GM23338 (cell line): ENCODE data around the gene BPTF.

Experiments
- CREB1 ChIP-seq: fragments of 250-450 bp; sonication (Bioruptor Pico); IDR thresholded peaks from 2 replicates; pipeline ENCODE4 v1.5.0; 2020; ENCODE audit warnings: low read depth, mild to moderate bottlenecking, moderate library complexity
- EZH2 ChIP-seq: fragments of 200-600 bp; sonication (generic); IDR thresholded peaks from one replicate; pipeline ENCODE4 v1.8.0; 2017; ENCODE audit warnings: antibody characterized with exemption, mild to moderate bottlenecking, low read depth; ENCODE audit not compliant: unreplicated experiment
- EZH2phosphoT487 ChIP-seq: fragments of 200-600 bp; sonication (generic); IDR thresholded peaks from one replicate; pipeline ENCODE4 v1.8.1; 2018; ENCODE audit warnings: antibody characterized with exemption; ENCODE audit not compliant: unreplicated experiment
- JUNB ChIP-seq: IDR thresholded peaks from one replicate; pipeline ENCODE4 v1.6.1; 2016; ENCODE audit warnings: antibody characterized with exemption; ENCODE audit not compliant: unreplicated experiment
- POLR2AphosphoS5 ChIP-seq: IDR thresholded peaks from 2 replicates; pipeline ENCODE4 v1.6.1; 2016; ENCODE audit warnings: antibody characterized with exemption, low read depth
- TF ChIP-seq, protein P1 (sequence below), 2 experiments: fragments of 200-600 bp in 1 of 2; sonication (generic) in 1 of 2; conservative IDR thresholded peaks; 2 replicates each; pipeline versions ENCODE4 v1.5.1 to v1.6.1; 2016 to 2017; ENCODE audit warnings: antibody characterized with exemption in 2 of 2, low read depth in 2 of 2, mild to moderate bottlenecking in 2 of 2, moderate library complexity in 1 of 2
- TF ChIP-seq, protein P2 (sequence below): IDR thresholded peaks from one replicate; pipeline ENCODE4 v1.6.1; 2018; ENCODE audit warnings: antibody characterized with exemption; ENCODE audit not compliant: unreplicated experiment

DNA sequence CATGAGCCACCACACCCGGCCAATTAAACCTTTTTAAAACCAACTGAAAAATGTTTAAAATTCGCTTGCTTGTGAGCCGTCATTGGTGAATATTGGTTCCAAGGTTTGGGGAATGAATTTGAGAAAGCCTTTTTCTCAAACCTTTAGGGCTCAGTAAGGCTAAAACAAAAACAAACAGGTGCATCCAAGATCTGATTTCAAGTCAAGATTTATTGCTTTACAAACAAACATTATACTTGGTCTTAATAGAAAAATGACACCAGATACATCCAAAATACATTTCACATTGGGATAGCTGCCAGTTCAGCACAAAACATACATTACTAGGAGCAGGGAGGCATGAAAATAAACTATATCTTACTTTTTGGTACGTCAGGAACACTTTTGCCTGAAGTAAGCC is 165.6 kb downstream of the BPTF start:
- TF ChIP-seq, protein P1, sequence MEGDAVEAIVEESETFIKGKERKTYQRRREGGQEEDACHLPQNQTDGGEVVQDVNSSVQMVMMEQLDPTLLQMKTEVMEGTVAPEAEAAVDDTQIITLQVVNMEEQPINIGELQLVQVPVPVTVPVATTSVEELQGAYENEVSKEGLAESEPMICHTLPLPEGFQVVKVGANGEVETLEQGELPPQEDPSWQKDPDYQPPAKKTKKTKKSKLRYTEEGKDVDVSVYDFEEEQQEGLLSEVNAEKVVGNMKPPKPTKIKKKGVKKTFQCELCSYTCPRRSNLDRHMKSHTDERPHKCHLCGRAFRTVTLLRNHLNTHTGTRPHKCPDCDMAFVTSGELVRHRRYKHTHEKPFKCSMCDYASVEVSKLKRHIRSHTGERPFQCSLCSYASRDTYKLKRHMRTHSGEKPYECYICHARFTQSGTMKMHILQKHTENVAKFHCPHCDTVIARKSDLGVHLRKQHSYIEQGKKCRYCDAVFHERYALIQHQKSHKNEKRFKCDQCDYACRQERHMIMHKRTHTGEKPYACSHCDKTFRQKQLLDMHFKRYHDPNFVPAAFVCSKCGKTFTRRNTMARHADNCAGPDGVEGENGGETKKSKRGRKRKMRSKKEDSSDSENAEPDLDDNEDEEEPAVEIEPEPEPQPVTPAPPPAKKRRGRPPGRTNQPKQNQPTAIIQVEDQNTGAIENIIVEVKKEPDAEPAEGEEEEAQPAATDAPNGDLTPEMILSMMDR (conservative IDR thresholded peaks at IDR 0.05; ENCODE audit: low read depth in 2 of 2), result no peak
- TF ChIP-seq EZH2 (no peak), POLR2AphosphoS5 (no peak), CREB1 (CRISPR knock-in tag) (no peak), EZH2phosphoT487 (no peak), JUNB (no peak)
- TF ChIP-seq, protein P2, sequence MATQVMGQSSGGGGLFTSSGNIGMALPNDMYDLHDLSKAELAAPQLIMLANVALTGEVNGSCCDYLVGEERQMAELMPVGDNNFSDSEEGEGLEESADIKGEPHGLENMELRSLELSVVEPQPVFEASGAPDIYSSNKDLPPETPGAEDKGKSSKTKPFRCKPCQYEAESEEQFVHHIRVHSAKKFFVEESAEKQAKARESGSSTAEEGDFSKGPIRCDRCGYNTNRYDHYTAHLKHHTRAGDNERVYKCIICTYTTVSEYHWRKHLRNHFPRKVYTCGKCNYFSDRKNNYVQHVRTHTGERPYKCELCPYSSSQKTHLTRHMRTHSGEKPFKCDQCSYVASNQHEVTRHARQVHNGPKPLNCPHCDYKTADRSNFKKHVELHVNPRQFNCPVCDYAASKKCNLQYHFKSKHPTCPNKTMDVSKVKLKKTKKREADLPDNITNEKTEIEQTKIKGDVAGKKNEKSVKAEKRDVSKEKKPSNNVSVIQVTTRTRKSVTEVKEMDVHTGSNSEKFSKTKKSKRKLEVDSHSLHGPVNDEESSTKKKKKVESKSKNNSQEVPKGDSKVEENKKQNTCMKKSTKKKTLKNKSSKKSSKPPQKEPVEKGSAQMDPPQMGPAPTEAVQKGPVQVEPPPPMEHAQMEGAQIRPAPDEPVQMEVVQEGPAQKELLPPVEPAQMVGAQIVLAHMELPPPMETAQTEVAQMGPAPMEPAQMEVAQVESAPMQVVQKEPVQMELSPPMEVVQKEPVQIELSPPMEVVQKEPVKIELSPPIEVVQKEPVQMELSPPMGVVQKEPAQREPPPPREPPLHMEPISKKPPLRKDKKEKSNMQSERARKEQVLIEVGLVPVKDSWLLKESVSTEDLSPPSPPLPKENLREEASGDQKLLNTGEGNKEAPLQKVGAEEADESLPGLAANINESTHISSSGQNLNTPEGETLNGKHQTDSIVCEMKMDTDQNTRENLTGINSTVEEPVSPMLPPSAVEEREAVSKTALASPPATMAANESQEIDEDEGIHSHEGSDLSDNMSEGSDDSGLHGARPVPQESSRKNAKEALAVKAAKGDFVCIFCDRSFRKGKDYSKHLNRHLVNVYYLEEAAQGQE, result no peak
